WTC11 (cell line): ENCODE results near the gene NAALADL2.

Experiments used
- ATF3 ChIP-seq: sonication (generic); formaldehyde crosslinking; conservative IDR thresholded peaks from 2 replicates; pipeline ENCODE4 v1.8.1; 2022; ENCODE audit warnings: mild to moderate bottlenecking, missing genetic modification reagents
- KAT7 ChIP-seq: sonication (generic); formaldehyde crosslinking; IDR thresholded peaks from 2 replicates; pipeline ENCODE4 v1.8.1; 2023; ENCODE audit warnings: missing genetic modification reagents, mild to moderate bottlenecking, borderline replicate concordance
- TF ChIP-seq, protein P1 (sequence below): sonication (generic); formaldehyde crosslinking; IDR thresholded peaks from 2 replicates; pipeline ENCODE4 v1.8.0; 2022; ENCODE audit warnings: mild to moderate bottlenecking, missing genetic modification reagents
- TF ChIP-seq, protein P2 (sequence below): fragments of 200-600 bp; IDR thresholded peaks from 2 replicates; pipeline ENCODE4 v1.8.0; 2022; ENCODE audit warnings: antibody characterized with exemption

DNA sequence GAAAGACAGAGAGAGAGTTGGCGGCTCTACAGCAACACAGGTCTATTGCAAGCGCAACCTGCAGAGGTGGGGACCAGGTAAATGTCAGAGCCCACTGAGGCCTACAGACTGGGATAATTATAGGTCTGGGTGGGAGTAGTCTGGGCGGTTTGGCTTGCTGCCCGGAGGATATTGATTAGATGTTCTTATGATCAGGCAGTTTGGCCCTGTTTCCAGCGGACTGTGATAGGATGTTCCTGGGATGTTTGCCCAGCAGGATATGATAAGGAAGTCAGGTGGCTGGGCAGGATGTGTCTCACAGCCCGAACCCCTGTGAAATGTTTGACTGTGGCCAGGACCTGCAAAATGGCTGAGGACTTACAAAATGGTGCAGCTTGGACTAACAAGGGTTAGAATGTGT lies 364.9 kb downstream of the NAALADL2 start:
- no peak for TF ChIP-seq ATF3 (CRISPR knock-in tag)
- no peak for TF ChIP-seq KAT7
- TF ChIP-seq, protein P1, sequence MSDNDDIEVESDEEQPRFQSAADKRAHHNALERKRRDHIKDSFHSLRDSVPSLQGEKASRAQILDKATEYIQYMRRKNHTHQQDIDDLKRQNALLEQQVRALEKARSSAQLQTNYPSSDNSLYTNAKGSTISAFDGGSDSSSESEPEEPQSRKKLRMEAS (CRISPR knock-in tag): no peak
- TF ChIP-seq, protein P2, sequence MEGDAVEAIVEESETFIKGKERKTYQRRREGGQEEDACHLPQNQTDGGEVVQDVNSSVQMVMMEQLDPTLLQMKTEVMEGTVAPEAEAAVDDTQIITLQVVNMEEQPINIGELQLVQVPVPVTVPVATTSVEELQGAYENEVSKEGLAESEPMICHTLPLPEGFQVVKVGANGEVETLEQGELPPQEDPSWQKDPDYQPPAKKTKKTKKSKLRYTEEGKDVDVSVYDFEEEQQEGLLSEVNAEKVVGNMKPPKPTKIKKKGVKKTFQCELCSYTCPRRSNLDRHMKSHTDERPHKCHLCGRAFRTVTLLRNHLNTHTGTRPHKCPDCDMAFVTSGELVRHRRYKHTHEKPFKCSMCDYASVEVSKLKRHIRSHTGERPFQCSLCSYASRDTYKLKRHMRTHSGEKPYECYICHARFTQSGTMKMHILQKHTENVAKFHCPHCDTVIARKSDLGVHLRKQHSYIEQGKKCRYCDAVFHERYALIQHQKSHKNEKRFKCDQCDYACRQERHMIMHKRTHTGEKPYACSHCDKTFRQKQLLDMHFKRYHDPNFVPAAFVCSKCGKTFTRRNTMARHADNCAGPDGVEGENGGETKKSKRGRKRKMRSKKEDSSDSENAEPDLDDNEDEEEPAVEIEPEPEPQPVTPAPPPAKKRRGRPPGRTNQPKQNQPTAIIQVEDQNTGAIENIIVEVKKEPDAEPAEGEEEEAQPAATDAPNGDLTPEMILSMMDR: no peak
